Smooth muscle cell (in vitro differentiated cells): ENCODE data around the gene COA6. TPM values are rescaled to one million over a fixed set of nuclear protein-coding genes. Genes with fewer than 3 reads are reported as not detected.

ENCODE experiments used
- DNase-seq: peaks from one replicate; lab custom pipeline; 2025; ENCODE audit not compliant: unreplicated experiment; lab: John Stamatoyannopoulos, UW
- H2AFZ ChIP-seq: fragments of 200-600 bp; sonication (generic); 2 replicates; pipeline ENCODE4 v1.6.0; 2016; ENCODE audit warnings: antibody characterized with exemption, low read depth, mild to moderate bottlenecking
- H3F3A ChIP-seq: fragments of 200-600 bp; sonication (generic); 2 replicates; pipeline ENCODE4 v1.6.0; 2017; ENCODE audit warnings: antibody characterized with exemption, low read depth
- H3K27ac ChIP-seq: fragments of 200-600 bp; sonication (generic); 2 replicates; pipeline ENCODE4 v1.5.1; 2016; ENCODE audit warnings: low read depth, mild to moderate bottlenecking
- H3K27me3 ChIP-seq: fragments of 200-600 bp; sonication (generic); 2 replicates; pipeline ENCODE4 v1.6.1; 2016; ENCODE audit warnings: low read depth, mild to moderate bottlenecking
- H3K36me3 ChIP-seq: fragments of 200-600 bp; sonication (generic); 2 replicates; pipeline ENCODE4 v1.5.1; 2016; ENCODE audit warnings: low read depth
- H3K4me1 ChIP-seq: fragments of 200-600 bp; sonication (generic); 2 replicates; pipeline ENCODE4 v1.5.1; 2016; ENCODE audit warnings: low read depth
- H3K4me2 ChIP-seq: fragments of 200-600 bp; sonication (generic); 2 replicates; pipeline ENCODE4 v1.6.0; 2016; ENCODE audit warnings: mild to moderate bottlenecking
- H3K4me3 ChIP-seq: fragments of 200-600 bp; sonication (generic); 2 replicates; pipeline ENCODE4 v1.5.1; 2016; ENCODE audit warnings: mild to moderate bottlenecking
- H3K79me2 ChIP-seq: fragments of 200-600 bp; sonication (generic); 2 replicates; pipeline ENCODE4 v1.6.0; 2016; ENCODE audit warnings: low read depth, mild to moderate bottlenecking
- H3K9ac ChIP-seq: fragments of 200-600 bp; sonication (generic); 2 replicates; pipeline ENCODE4 v1.6.0; 2016; ENCODE audit warnings: low read depth
- H3K9me3 ChIP-seq: fragments of 200-600 bp; sonication (generic); replicated peaks from 2 replicates; pipeline ENCODE4 v1.5.1; 2016; ENCODE audit warnings: low read depth
- H4K20me1 ChIP-seq: fragments of 200-600 bp; sonication (generic); 2 replicates; pipeline ENCODE4 v1.6.0; 2016; ENCODE audit warnings: low read depth
- WGBS: methylation state at CpG from one replicate; pipeline ENCODE4 v1.1.7; 2016; ENCODE audit warnings: low lambda C conversion rate; 5-methylcytosine and 5-hydroxymethylcytosine counted together
- polyA plus RNA-seq: library from polyadenylated mRNA; unstranded; fragments of >200 nt; fragmentation: Nextera tagmentation; extraction: Ambion mirVana; gene quantifications from 2 replicates; pipeline ENCODE4 v1.2.1, GENCODE V29; 2016
- total RNA-seq: library from RNA; depleted of rRNA; stranded (reverse); fragments of >200 nt; gene quantifications from 2 replicates; pipeline ENCODE4 v1.2.3, GENCODE V29; 2014
- TF ChIP-seq, protein P1 (sequence below): fragments of 200-600 bp; sonication (generic); IDR thresholded peaks from 2 replicates; pipeline ENCODE4 v1.5.1; 2017; ENCODE audit warnings: borderline replicate concordance, mild to moderate bottlenecking, antibody characterized with exemption; ENCODE audit not compliant: insufficient read depth, poor library complexity, severe bottlenecking

The COA6 gene
- total and polyA plus RNA-seq, 2 experiments from 2014 or later = 43.5 to 56.3 TPM

- Histone ChIP-seq H3K4me3 (no peak overlapping the region), H3K27me3 (peaks cover under 1% of the 10 kb centered on the region), H3K4me1 (no peaks in the 10 kb centered on the region), H2AFZ (no peak overlapping the region), H3K9me3 (no peaks in the 10 kb centered on the region), H3F3A (no peaks in the 10 kb centered on the region), H3K4me2 (no peak overlapping the region), H3K79me2 (no peaks in the 10 kb centered on the region), H3K9ac (no peak overlapping the region), H3K27ac (no peak overlapping the region), H4K20me1 (no peaks in the 10 kb centered on the region), H3K36me3 (no peaks in the 10 kb centered on the region)
- TF ChIP-seq, protein P1, sequence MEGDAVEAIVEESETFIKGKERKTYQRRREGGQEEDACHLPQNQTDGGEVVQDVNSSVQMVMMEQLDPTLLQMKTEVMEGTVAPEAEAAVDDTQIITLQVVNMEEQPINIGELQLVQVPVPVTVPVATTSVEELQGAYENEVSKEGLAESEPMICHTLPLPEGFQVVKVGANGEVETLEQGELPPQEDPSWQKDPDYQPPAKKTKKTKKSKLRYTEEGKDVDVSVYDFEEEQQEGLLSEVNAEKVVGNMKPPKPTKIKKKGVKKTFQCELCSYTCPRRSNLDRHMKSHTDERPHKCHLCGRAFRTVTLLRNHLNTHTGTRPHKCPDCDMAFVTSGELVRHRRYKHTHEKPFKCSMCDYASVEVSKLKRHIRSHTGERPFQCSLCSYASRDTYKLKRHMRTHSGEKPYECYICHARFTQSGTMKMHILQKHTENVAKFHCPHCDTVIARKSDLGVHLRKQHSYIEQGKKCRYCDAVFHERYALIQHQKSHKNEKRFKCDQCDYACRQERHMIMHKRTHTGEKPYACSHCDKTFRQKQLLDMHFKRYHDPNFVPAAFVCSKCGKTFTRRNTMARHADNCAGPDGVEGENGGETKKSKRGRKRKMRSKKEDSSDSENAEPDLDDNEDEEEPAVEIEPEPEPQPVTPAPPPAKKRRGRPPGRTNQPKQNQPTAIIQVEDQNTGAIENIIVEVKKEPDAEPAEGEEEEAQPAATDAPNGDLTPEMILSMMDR = no peak
- DNase-seq = no peak
- 80% methylated on average over 2 of the region's 2 CpGs for WGBS
Observed at GRCh38 chr1:234331507-234331906, 41.7 kb upstream of the COA6 start.

GRCh38 chr1:234336359-234336758, 36.9 kb upstream of the COA6 start:
- no peaks in the 10 kb centered on the region for H4K20me1 ChIP-seq
- no peaks in the 10 kb centered on the region for H3K27me3 ChIP-seq
- DNase-seq = no peak
- no peaks in the 10 kb centered on the region for H3K79me2 ChIP-seq
- H3F3A ChIP-seq = no peaks in the 10 kb centered on the region
- TF ChIP-seq, protein P1 = no peak
- no peak overlapping the region for H3K9ac ChIP-seq
- no peaks in the 10 kb centered on the region for H3K4me1 ChIP-seq
- H3K4me2 ChIP-seq = no peak overlapping the region
- no peak overlapping the region for H3K4me3 ChIP-seq
- H2AFZ ChIP-seq = no peak overlapping the region
- H3K9me3 ChIP-seq = no peaks in the 10 kb centered on the region
- H3K36me3 ChIP-seq = peaks cover 4% of the 10 kb centered on the region
- 76% methylated on average over 2 of the region's 2 CpGs for WGBS
- no peak overlapping the region for H3K27ac ChIP-seq

GRCh38 chr1:234337233-234337632, 36.0 kb upstream of the COA6 start:
- Histone ChIP-seq H3K4me1 (no peaks in the 10 kb centered on the region), H3K9me3 (no peaks in the 10 kb centered on the region), H3K9ac (no peak overlapping the region), H3K4me2 (no peak overlapping the region), H3K27ac (no peak overlapping the region), H3K36me3 (peaks cover 4% of the 10 kb centered on the region), H4K20me1 (no peaks in the 10 kb centered on the region), H3K4me3 (no peak overlapping the region), H3F3A (no peaks in the 10 kb centered on the region), H3K79me2 (no peaks in the 10 kb centered on the region), H2AFZ (no peak overlapping the region), H3K27me3 (no peaks in the 10 kb centered on the region)
- TF ChIP-seq, protein P1 = no peak
- WGBS = 97% methylated on average over 1 of the region's 1 CpG
- DNase-seq = no peak

DNA sequence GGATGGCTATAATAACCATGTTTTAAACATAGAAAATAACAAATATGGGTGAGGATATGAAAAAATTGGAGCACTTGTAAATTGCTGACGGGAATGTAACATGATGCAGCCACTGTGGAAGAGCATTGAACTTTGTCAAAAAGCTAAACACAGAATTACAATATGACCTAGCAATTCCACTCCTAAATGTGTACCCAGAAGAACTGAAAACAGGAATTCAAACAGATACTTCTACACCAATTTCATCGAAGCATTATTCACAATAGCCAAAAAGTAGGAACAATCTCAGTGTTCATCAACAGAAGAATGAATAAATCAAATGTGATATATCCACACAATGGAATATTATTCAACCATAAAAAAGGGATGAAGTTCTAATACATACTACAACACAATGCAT, 32.7 kb upstream of the COA6 start:
- no peaks in the 10 kb centered on the region for H3K9me3 ChIP-seq
- WGBS = 80% methylated on average over 2 of the region's 2 CpGs
- H3K36me3 ChIP-seq = peaks cover 4% of the 10 kb centered on the region
- DNase-seq = no peak
- no peak overlapping the region for H2AFZ ChIP-seq
- TF ChIP-seq, protein P1 = no peak
- H3K4me2 ChIP-seq = no peak overlapping the region
- H3K27ac ChIP-seq = no peak overlapping the region
- no peak overlapping the region for H3K9ac ChIP-seq
- no peaks in the 10 kb centered on the region for H3K4me1 ChIP-seq
- no peaks in the 10 kb centered on the region for H3K27me3 ChIP-seq
- H3F3A ChIP-seq = no peaks in the 10 kb centered on the region
- H3K79me2 ChIP-seq = no peaks in the 10 kb centered on the region
- no peak overlapping the region for H3K4me3 ChIP-seq
- H4K20me1 ChIP-seq = no peaks in the 10 kb centered on the region
